HG03139 (cell line): ENCODE measurements around the gene MRPS26.
"Not testable (repeated sequence)": the region's sequence is repeated elsewhere in the genome, so short reads cannot be mapped to it uniquely, and the experiment has no call there.

ENCODE experiments used
- ATAC-seq: cut with Tn5 transposase; IDR thresholded peaks from one replicate; pipeline ENCODE4 v1.9.1; 2021; ENCODE audit not compliant: unreplicated experiment

MRPS26 gene

DNA sequence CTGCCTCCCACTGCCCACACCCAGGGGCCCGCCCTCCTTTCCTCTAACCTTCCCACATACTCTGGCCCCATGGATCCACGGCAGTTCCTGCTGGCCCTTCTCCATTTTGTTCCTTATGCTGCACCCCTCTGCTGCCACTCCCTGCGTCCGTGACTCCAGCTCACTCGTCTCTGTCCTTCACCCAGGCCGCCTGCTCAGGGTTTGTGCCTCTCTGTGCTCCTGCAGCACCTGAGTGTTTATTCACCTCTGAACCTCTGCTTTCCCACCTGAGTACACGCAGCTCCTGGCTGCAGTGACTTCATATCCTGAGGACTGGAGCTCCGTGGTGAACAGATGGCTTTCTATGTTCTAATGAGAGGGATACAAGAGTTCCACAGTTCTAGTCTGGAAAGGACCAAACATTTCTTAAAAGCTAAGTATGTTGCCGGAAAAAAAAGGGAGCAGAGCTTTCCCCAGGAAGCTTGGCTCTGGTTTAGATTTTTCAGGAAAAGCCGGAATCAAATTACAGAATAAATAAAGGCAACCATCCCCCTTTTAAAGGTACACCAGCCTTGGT is 3.9 kb upstream of the MRPS26 start:
- ATAC-seq, result no peak

DNA sequence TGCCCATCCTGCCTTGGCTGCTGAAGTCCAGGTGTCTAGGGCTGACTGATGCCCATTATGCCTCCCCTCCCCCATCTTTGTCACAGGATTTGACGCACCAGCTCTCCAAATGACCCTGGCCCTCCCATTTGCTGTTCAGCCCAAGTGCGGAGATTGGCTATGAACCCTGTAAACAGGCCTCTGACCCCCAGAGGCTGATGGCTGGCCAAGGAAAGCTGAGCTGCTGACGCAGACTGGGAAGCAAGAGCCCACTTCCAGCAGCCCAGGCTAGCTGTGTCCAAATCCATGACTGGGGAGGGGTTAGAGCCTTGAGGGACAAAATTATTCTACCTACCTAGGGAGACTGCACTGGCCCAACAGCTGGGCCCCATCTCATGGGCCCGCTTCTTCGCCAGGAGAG is 3.2 kb upstream of the MRPS26 start:
- ATAC-seq, result no peak

DNA sequence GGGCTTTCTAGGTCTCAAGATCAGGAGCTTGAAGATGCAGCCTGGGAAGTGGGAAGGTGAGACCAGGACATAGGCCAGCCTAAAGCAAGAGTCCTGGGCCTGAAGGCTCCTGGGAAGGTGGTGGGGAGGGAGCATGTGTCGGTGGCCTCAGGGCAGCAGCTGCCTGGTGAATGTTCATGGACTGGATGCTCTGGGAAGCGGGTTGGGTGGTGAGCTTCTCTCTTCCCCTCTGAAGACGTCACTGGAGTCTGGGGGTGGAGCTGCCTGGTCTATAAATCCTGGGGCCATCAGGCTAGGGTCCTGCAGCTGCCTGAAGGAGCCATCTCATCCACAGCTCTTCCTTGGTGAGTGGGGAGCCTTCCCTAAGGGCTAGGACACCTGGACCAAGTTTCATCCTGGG is 2.5 kb upstream of the MRPS26 start, which contains the start of gene GNRH2:
Gene GNRH2, plus strand, starts transcription at position 301 of the 400 bp plus-strand sequence. CDS start 793 bp downstream, outside the sequence.
- ATAC-seq, result no peak

DNA sequence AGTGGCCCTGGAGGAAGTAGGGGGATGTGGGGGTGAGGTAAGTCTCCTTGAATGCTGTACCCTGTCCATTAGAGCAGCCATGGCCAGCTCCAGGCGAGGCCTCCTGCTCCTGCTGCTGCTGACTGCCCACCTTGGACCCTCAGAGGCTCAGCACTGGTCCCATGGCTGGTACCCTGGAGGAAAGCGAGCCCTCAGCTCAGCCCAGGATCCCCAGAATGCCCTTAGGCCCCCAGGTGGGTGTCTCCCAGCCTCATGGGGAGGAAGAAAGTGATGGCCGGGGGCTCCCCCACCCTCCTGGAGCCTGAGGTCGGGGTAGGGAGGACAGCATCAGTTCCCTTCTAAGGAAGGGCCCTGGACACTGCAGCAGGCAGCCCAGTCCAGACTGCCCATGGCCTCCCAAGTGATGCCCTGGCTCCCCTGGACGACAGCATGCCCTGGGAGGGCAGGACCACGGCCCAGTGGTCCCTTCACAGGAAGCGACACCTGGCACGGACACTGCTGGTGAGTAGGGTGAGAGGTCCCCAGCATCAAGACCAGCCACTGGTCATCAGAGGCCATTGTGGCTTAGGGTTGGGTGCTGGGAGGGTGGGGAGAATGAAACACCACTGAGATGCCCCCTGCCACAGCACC is 1.4 kb upstream of the MRPS26 start:
- no peak for ATAC-seq

DNA sequence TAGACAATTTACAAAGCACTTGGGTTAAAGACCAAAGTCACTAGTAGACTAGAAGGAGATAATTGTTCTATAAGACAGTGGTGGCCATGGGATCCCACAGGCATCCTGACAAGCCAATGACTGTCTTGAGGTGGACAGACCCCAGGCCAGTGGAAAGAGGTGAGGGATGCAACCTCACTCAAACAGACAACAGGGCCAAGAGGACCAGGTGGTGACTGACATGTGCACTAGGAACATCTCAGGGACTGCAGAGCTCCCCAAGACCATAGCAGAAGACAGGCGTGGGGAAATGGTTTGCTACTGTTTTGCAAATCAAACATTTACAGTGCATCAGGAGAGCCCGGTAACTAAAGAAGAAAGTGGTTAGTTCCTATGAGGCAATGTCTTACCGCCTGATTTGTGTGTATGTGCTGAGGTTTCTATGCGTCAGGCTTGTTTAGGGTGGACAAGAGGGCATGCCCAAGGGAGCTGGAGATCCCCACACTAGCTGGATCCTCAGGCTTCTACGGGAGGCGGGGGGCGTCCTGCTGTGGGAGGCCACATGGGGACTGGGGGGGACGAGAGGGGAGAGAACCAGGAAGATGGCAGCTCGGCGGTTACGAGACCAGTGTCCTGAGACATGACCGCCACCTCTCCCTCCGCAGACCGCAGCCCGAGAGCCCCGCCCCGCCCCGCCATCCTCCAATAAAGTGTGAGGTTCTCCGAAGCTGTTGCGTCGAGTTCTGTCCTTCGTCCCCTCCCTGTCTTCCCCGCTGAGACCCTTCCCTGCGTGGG is 623 bp upstream of the MRPS26 start:
- ATAC-seq, result peak; percentile 39

DNA sequence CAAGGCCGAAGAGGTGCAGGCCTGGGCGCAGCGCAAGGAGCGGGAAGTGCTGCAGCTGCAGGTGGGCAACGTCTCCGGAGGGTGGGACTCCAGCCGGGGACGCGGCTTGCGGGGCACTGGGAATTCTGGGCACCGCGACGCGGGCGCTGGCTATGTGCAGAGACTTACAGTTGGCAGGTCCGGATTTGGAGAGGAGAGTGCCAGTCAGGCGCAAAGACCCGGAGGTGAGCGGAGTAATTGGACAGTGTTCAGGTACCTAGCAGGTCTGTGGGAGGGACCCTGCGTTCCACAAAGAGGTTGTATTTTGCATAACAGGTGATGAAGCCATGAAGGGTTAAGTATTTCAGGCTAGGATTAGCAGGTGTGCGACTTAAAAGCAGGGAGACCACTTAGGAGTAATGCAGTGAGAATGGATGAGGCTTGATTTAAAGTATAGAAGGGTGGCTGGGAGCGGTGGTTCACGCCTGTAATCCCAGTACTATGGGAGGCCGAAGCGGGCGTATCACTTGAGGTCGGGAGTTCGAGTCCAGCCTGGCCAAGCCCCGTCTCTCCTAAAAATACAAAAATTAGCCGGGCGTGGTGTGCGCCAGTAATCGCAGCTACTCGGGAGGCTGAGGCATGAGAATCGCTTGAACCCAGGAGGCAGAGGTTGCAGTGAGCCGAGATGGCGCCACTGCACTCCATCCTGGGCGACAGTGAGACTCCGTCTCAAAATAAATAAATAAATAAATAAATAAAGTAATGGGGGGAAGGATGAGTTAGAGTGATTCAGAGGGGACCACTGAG is 1.0 kb downstream of the MRPS26 start:
- no peak for ATAC-seq

DNA sequence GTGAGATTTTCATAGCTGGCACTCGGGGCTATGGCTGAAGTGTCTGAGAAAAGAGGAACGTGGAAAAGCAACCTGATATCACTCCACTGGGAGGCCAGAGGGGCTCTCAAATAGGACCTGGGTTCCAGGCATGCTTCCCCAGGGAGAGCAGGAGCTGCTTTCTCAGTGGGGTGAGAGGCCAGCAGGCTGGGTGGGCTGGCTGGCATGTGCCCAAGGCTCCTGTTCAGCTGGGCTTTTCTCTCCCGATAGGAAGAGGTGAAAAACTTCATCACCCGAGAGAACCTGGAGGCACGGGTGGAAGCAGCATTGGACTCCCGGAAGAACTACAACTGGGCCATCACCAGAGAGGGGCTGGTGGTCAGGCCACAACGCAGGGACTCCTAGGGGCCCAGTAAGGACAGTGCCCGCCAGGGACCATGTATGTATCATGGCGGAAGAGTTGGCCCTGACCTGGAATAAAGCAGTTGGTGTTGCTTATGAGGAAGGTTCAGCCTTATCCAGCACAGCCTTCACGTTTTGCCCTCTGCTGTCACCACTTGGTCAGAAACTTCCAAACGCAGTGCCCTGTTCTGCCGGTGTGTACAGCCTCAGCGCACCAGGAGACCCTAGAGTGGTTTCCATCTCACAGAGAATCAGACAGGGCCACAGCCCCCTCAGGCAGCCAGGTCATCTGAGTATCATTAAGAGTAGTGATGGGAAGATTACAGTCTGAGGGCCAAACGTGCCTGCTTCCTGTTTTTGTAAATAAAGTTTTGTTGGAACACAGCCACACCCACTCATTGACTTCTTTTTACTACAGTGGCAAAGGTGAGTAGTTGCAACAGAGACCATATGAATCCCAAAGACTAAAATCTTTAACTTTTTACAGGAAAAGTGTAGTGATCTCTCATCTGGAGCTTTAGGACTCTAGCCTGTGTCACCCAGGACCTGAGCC is 1.9 kb downstream of the MRPS26 start:
- no peak for ATAC-seq

DNA sequence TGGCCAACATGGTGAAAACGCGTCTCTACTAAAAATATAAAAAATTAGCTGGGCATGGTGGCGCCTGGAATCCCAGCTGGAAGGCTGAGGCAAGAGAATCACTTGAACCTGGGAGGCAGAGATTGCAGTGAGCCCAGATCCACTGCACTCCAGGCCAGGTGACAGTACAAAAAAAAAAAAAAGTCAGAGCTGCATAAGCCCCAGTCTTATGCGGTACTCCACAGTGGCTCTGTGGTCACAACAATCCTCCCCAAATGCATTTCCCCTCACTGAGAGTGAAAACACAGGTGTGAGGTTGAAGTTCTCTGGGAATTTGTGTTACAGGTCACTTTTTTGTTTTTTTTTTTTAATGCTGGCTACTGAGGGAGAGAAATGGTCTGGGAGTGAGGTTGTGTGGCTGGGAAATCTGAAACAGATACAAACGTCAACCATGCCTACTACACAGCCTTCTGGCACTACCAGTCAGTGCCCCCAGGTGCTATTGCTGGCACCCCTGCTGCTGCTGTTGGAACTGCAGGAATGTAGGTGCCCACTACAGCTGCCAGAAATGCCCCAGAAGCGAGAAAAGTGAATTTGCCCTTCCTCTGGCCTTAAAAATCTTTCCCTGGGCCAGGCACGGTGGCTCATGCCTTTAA is 5.7 kb downstream of the MRPS26 start:
- no peak for ATAC-seq

DNA sequence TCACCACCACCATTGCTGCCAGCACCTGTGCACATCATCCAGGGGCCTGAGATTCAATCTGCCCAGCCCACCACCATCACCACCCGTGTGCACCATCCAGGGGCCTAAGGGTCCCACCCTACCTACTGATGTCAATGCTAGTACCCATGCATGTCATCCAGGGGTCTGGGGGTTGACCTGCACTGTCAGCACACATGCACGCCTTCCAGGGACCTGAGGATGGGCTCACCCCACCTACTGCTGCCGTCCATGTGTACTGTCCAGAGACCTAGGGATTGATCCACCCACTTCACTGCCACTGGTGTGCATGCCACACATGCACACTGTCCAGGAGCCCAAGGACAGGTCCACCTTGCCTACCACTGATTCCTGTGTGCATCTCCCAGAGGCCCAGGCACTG is 13.6 kb downstream of the MRPS26 start:
- ATAC-seq, result no peak

DNA sequence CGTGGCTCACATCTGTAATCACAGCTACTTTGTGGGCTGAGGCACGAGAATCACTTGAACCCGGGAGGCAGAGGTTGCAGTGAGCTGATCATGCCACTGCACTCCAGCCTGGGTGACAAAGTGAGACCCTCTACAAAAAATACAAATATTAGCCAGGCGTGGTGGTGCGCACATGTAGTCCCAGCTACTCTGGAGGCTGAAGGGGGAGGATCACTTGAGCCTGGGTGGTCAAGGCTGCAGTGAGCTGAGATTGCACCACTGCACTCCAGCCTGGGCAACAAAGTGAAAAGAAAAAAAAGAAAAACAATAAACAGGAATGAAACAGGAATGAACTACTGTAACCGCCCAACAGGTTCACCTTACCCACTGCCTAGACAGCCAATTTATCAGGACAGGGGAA is 18.3 kb downstream of the MRPS26 start:
- ATAC-seq, result not testable (repeated sequence)

DNA sequence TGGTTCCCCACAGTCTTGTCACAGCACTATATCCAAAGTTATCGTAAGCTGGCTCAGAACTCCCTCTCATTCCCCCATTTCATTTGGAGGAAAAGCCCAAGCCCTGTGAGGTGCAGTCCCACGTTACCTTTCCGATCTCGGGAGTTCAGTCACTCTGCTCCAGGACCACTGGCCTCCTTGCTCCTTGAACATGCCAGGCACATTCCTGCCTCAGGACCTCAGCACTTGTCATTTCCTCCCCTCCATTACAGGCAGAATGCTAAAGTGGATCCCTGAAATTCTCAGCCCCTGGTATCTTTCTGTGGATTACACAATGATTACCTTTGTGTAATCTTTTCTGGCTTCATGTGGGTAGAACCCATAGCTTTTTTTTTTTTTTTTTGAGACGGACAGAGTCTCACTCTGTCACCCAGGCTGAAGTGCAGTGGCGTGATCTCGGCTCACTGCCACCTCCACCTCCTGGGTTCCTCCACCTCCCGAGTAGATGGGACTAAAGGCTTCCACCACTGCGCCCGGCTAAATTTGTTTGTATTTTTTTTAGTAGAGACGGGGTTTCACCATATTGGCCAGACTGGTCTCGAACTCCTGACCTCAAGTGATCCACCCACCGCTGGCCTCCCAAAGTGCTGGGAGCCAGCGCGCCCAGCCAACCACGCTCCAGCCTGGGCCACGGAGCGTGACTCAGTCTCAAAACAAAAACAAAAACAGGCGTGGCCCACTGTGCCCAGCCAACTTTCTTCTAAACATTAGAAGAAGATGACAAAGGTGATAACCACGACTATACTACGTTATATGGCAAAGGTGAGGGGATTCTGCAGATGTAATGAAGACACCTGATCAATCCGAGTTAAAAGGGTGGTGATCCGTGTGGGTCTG is 21.5 kb downstream of the MRPS26 start:
- ATAC-seq, result no peak

DNA sequence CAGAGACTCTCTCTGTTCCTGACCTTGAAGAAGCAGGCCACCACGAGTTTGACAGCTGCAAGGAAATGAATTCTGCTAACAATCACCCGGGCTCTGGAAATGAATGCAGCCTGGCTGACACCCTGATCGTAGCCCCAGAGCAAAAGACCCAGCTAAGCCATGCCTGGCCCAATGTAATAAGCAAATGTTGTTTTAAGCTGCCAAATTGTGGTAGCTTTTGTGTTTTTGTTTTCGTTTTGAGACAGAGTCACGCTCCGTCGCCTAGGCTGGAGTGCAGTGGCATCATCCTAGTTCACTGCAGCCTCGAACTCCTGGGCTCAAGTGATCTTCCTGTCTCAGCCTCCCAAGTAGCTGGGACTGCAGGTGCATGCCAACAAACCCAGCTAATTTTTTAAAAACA is 22.2 kb downstream of the MRPS26 start:
- ATAC-seq, result no peak

DNA sequence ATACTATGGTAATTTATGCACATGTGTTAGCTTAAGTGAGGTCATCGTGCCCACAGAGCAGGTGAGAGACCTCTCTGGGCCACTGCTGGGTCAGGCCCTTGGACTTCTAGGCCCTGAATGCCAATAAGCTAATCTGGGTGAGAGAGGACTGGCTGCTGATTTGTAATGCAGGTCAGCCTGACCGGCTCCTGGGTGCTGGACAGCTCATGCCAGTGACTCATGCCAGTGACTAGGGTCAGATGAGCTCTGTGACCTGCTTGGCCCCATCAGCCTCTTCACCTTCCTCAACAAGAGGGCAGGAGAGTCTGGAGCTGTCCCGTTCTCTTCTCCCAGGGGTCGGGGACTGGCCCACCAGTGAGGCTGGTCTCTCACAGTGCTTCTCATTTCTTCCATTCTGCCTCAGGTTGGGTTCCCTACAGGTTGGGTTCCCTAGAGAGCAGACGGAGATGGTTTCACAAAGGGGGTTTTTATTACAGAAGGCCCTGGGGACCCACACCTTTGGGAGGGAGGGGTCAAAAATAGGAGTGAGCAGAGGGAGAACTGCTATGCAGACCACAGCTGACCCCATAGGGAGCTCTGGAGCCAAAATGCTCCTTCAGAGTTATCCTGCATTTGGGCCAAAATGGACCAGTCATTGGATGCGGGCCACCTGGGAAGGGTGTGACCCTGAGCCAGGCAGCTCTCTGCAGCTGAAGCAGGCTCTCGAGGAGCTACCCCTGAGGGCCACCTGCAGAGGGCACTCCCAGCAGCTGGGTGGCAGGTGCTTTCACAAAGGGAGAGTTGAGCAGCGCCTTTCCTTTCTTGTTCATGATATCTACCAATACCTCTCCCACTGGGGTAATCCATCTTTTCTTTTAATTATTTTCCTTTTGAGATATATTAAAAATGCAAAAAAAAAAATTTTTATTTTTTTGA is 23.4 kb downstream of the MRPS26 start:
- ATAC-seq, result no peak

DNA sequence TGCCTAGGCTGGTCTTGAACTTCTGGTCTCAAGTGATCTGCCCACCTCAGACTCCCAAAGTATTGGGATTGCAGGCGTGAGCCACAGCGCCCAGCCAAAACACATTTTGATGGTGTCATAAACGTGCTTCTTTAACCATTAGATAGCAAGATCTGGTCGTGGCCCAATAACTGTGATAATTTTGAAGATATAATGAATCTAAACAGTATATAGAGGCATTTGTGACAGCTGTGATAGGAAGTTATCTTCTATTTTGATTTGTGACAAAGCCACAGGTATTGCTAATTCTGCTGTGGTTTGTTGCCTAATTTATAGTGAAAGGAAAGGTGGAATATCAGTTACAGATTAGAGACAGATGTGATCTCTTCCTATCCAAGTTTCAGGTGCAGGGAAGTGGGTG is 24.9 kb downstream of the MRPS26 start:
- ATAC-seq, result no peak

DNA sequence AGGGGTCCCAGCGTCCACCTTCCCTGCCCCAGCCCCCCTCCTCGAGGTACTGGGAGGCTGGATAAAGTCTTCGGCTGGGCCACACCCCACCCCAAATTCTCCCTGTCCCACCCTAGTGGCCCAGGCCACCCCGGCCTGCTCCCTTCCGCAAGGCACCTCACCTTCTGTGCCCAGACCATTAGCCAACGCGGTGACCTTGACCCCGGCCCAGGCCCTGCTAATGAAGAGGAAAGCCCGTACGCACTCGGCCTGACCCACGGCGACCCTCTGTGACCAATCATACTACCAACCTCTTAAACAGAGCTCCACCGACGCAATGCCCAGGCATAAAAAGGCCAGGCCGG is 25.4 kb downstream of the MRPS26 start:
- no peak for ATAC-seq

DNA sequence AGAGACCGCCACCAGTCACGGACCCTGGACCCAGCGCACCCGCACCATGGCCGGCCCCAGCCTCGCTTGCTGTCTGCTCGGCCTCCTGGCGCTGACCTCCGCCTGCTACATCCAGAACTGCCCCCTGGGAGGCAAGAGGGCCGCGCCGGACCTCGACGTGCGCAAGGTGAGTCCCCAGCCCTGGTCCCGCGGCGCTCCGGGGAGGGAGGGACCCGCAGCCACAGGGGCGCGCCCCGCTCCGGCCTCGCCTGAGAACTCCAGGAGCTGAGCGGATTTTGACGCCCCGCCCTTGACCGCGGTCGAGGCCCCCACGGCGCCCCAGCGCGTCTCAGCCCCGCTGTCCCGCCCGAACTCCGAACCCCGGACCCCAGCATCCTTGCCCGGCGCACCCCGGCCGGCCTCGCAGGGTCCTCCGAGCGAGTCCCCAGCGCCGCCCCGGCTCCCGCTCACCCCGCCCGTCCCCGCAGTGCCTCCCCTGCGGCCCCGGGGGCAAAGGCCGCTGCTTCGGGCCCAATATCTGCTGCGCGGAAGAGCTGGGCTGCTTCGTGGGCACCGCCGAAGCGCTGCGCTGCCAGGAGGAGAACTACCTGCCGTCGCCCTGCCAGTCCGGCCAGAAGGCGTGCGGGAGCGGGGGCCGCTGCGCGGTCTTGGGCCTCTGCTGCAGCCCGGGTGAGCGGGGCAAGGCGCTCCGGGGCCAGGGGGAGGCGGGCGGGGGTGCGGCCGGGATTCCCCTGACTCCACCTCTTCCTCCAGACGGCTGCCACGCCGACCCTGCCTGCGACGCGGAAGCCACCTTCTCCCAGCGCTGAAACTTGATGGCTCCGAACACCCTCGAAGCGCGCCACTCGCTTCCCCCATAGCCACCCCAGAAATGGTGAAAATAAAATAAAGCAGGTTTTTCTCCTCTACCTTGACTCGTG is 26.0 kb downstream of the MRPS26 start, which contains the start of gene OXT:
Gene OXT, plus strand, starts transcription at position 11 of the 920 bp plus-strand sequence. Its CDS starts 36 bp downstream, at position 47.
- ATAC-seq, result no peak
